ENCODE data around the gene HOXA7.

- TF ChIP-seq CTCF (IDR thresholded peaks at IDR 0.05) (no peak), POLR2A (IDR thresholded peaks at IDR 0.05) (no peak)
Measured at GRCh38 chr7:27179030-27179429, 22.6 kb upstream of the HOXA7 start.

Measured in Peyer's patch (tissue), 4 donors.